GM12891 (cell line): ENCODE data around the gene CDH13.

Experiments
- DNase-seq: peaks from one replicate; pipeline ENCODE4 v3.0.0; 2011; ENCODE audit warnings: low spot score; ENCODE audit not compliant: insufficient read length
- FAIRE-seq: peaks from 2 replicates; lab custom pipeline; 2011; peaks lifted over from hg19 to GRCh38; lab: Jason Lieb, UNC
- PAX5 ChIP-seq: IDR thresholded peaks from 2 replicates; pipeline ENCODE4 v1.6.1; 2011; ENCODE audit warnings: low read length, moderate library complexity, mild to moderate bottlenecking; ENCODE audit not compliant: insufficient read depth, severe bottlenecking
- POLR2A ChIP-seq: IDR thresholded peaks from 2 replicates; pipeline ENCODE4 v1.6.1; 2011; ENCODE audit warnings: low read depth, low read length, control low read depth
- POLR2AphosphoS5 ChIP-seq: IDR thresholded peaks from 2 replicates; pipeline ENCODE4 v1.6.1; 2011; ENCODE audit warnings: low read depth, low read length, control low read depth
- POU2F2 ChIP-seq: IDR thresholded peaks from 2 replicates; pipeline ENCODE4 v1.6.1; 2011; ENCODE audit warnings: low read depth, mild to moderate bottlenecking, control low read depth, low read length, moderate library complexity
- SPI1 ChIP-seq: IDR thresholded peaks from 2 replicates; pipeline ENCODE4 v1.6.1; 2011; ENCODE audit warnings: low read depth, low read length, control low read depth
- TAF1 ChIP-seq: IDR thresholded peaks from 2 replicates; pipeline ENCODE4 v1.6.1; 2011; ENCODE audit warnings: low read depth, low read length, control low read depth

CDH13 gene

DNA sequence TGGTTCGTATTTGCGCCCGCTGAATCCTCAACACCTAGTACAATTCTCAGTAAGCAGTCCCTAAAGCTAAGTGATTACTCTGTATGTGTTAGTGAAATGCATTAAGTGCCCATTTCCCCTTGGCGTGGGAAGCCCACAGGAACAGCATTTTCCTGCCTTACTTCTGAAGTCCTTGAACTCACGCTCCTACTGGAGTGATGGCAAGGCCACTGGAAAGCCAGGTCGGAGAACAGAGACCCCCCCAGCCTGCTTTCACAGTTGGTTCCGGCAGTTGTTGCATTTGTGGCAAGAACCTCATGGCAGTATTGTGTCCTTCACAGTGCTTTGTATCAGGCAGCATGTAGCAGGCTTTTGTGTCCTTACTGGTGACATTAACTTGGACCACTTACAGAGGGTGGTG, 340.7 kb downstream of the CDH13 start:
- DNase-seq (no peak), FAIRE-seq (no peak)
- TF ChIP-seq TAF1 = no peak
- no peak for TF ChIP-seq POU2F2
- TF ChIP-seq SPI1 = no peak
- TF ChIP-seq POLR2AphosphoS5 = no peak
- no peak for TF ChIP-seq PAX5
- TF ChIP-seq POLR2A = no peak

GRCh38 chr16:82971126-82971525, 344.4 kb downstream of the CDH13 start:
- DNase-seq (no peak), FAIRE-seq (no peak)
- no peak for TF ChIP-seq SPI1
- no peak for TF ChIP-seq TAF1
- no peak for TF ChIP-seq POU2F2
- TF ChIP-seq POLR2A = no peak
- no peak for TF ChIP-seq POLR2AphosphoS5
- no peak for TF ChIP-seq PAX5

DNA sequence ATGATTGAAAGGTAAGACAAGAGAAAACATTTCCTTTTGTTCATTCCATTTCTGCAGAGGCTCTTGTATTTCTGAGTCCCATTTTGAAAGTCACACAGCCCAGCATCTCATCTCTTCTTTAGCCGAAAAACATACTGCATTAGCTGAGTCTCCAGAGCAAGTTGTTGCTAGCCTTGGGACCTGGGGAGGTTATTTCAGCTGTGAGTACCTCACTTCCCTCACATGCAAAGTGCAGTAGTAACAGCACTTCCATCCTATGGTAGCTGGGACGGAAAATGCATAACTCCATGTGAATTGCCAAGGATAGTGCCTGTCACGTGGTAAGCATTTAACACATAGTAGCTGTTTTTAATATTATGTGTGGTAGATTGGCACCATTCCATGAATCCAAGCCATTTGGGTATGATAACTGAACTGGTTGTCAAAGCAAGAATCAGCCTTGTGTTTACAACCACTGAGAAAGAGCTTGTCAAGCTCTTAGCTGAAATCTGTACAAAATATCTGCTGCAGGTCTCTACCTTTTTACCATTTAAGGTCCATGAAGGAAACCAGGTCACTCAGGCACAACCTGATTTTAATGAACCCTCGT, 345.7 kb downstream of the CDH13 start:
- FAIRE-seq (no peak), DNase-seq (no peak)
- no peak for TF ChIP-seq TAF1
- no peak for TF ChIP-seq POLR2AphosphoS5

GRCh38 chr16:82979406-82980111, 352.8 kb downstream of the CDH13 start:
- FAIRE-seq = no peak
- TF ChIP-seq PAX5 (no peak), POLR2AphosphoS5 (no peak), POLR2A (no peak), SPI1 (no peak), POU2F2 (no peak), TAF1 (no peak)
- no peak for DNase-seq

DNA sequence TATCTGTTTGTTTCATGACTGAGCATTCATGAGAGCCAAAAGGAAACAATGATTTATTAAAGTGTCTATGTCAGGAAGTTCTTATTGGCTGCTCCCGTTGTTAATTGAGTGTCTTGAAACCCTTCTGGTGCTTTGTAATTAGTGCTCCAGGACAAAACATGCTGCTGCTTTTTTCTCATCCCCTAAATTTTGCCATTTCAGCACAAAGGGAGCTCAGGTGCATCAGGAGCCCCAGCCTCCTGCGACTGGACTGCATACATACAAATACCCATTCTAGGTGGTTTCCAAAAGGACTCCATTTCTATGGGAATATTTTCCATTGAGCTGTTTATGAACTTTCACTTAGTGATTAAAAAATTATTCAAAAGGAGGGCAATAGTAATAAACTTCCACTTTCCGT, 354.0 kb downstream of the CDH13 start:
- FAIRE-seq (no peak), DNase-seq (no peak)
- TF ChIP-seq PAX5 (no peak), SPI1 (no peak), TAF1 (no peak), POLR2A (no peak), POLR2AphosphoS5 (no peak), POU2F2 (no peak)

GRCh38 chr16:82987767-82988166, 361.0 kb downstream of the CDH13 start:
- FAIRE-seq = no peak
- DNase-seq = no peak

GRCh38 chr16:82990155-82990554, 363.4 kb downstream of the CDH13 start:
- DNase-seq (no peak), FAIRE-seq (no peak)
- TF ChIP-seq POLR2A (no peak), POLR2AphosphoS5 (no peak), POU2F2 (no peak), TAF1 (no peak), PAX5 (no peak), SPI1 (no peak)

More at GRCh38 chr16:82987767-82988166, 361.0 kb downstream of the CDH13 start:
- TF ChIP-seq POU2F2 = no peak
- no peak for TF ChIP-seq POLR2AphosphoS5
- no peak for TF ChIP-seq PAX5
- no peak for TF ChIP-seq POLR2A
- TF ChIP-seq SPI1 = no peak
- TF ChIP-seq TAF1 = no peak

DNA sequence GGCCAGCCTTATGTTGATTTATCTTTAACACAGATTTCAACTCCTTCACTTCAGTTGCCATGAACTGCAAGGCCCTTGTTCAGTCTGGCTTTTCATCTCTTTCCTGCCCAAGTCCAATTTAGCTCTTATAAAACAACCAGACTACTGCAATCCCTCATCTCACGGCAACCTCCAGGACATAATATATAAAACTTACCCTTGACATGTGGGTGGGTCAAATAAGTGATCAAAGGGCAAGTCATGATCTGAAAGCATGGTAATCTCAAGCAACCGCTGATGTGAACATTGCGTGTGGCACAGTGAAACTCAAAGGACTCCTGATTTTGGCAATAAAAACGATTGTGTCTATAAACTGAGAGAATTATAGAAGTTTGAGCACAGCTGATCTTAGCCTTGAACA, 364.6 kb downstream of the CDH13 start:
- no peak for FAIRE-seq
- TF ChIP-seq PAX5 (no peak), POLR2AphosphoS5 (no peak), TAF1 (no peak), SPI1 (no peak), POU2F2 (no peak), POLR2A (no peak)
- DNase-seq = no peak

GRCh38 chr16:82991966-82992675, 365.4 kb downstream of the CDH13 start:
- TF ChIP-seq POU2F2 (no peak), SPI1 (no peak), POLR2A (no peak), TAF1 (no peak), POLR2AphosphoS5 (no peak), PAX5 (no peak)
- no peak for DNase-seq
- FAIRE-seq = no peak
